Measurements from ENCODE around the gene CYTH1.

Gene CYTH1

DNA sequence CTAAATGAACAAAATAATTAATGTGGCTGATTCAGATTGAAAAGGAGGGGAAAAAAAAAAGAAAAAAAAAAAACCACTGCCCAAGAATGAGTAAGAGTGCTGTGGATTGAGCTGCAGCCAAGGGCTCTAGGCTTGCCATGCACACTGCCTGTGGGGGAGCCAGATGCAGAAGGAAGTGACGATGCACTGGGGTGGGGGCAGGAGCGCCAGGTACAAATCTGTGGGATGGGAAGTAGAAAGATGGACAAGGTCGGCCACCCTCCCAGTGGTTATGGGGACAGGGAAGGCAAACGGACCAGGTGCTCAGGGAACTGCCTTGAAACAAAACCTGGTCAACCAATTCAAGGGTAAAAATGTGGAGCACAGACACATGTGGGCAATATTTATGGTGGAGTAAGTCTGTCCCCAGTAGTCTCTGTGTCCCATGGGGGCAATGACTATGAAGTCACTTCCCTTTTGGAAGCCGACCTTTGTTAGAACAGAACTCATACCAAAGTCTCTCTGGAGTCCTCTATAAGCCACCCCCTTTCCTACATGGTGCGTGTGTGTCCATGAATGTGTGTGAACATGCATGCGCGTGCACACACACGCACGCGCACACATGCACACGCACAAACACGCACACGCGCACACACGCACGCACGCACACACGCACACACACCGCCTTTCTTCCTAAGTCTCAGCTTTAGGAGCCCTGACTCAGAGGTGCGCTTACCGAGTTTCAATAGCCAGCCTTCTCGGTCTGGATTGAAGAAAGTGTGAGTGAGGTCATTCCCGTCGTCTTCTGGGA, 84.3 kb downstream of the CYTH1 start:
- TF ChIP-seq CTCF (IDR thresholded peaks at IDR 0.05; ENCODE audit: insufficient read depth, missing control alignments) = no peak
- FAIRE-seq (no peak), DNase-seq (ENCODE audit: insufficient read length, low spot score) (no peak)

- no peak for DNase-seq (ENCODE audit: insufficient read length, low spot score)
- TF ChIP-seq CTCF (IDR thresholded peaks at IDR 0.05; ENCODE audit: insufficient read depth, missing control alignments) = no peak
- FAIRE-seq = no peak
These were observed 85.0 kb downstream of the CYTH1 start for GRCh38 chr17:78697122-78697521.

DNA sequence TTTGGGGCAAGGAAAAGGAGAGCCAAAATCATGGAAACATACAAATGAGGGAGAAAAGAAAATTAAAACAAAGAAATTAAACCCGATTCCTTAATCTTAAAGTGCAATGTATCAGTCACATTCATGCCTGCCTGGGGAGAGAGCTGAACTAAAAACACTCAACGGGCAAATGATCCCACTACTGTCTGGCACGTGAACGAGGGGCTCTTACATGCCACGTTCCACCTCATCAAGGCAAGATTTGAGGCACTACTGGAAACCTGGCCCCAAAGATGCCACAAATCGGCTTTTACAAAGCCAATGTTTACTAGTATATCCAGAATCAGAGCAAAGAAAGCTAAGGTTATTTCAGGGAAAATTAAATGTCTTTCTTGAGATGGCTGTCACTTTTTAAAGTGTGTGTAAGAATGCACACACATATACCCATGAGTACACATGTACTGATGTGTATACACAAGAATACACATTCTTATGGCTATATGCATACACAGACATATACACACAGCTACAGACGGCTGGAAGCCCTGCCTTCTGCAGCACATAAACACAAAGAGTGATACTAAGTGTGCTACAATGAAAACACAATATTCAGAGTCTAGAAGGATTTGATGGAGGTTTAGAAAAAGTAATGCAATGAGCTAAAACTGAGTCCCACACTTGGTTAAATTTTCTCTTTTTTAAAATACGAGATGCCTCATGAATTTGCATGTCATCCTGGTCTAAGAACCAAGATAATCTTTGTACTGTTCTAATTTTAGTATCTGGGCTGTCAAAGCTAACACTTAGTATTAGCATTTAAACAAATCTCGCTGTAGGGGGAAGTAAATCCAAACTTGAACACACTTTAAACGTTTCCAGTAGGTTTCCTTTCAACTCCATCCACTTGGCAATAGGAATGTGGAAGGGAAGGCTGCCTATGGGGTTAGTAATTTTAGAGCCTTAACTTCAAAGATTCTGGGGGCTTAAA, 85.8 kb downstream of the CYTH1 start:
- FAIRE-seq (no peak), DNase-seq (ENCODE audit: insufficient read length, low spot score) (no peak)

GRCh38 chr17:78694805-78695531, 87.1 kb downstream of the CYTH1 start:
- TF ChIP-seq CTCF (IDR thresholded peaks at IDR 0.05; ENCODE audit: insufficient read depth, missing control alignments) = no peak
- FAIRE-seq (no peak), DNase-seq (ENCODE audit: insufficient read length, low spot score) (no peak)

More for the DNA sequence above, 85.8 kb downstream of the CYTH1 start:
- no peak for TF ChIP-seq CTCF (IDR thresholded peaks at IDR 0.05; ENCODE audit: insufficient read depth, missing control alignments)

GRCh38 chr17:78693346-78694083, 88.6 kb downstream of the CYTH1 start:
- no peak for TF ChIP-seq CTCF (IDR thresholded peaks at IDR 0.05; ENCODE audit: insufficient read depth, missing control alignments)
- DNase-seq (ENCODE audit: insufficient read length, low spot score) = no peak
- no peak for FAIRE-seq

- DNase-seq (ENCODE audit: insufficient read length, low spot score) = no peak
- TF ChIP-seq CTCF (IDR thresholded peaks at IDR 0.05; ENCODE audit: insufficient read depth, missing control alignments) = no peak
- FAIRE-seq = no peak
These were observed 89.5 kb downstream of the CYTH1 start for GRCh38 chr17:78692460-78693010.

All from D721Med (cell line).